Left renal pelvis (tissue), 4 donors: ENCODE results near the gene HRC. TPM values are rescaled to one million over a fixed set of nuclear protein-coding genes. Genes with fewer than 3 reads are reported as not detected.
"Not testable (repeated sequence)": the region's sequence is repeated elsewhere in the genome, so short reads cannot be mapped to it uniquely, and the experiment has no call there.

Experiments used
- DNase-seq, 4 donors: peaks; one replicate each; pipeline ENCODE4 v3.0.0-alpha.2; 2013; ENCODE audit warnings: low read depth in 4 of 4, low spot score in 3 of 4
- polyA plus RNA-seq, 4 donors: library from polyadenylated mRNA; unstranded; fragments of 120-200 nt; gene quantifications; one replicate each; pipeline ENCODE4 v1.2.1, GENCODE V29; 2013; ENCODE audit not compliant: insufficient read length in 4 of 4

HRC gene
- polyA plus RNA-seq, 4 donors, result 26.7 to 41.9 (median 30.3) TPM

DNA sequence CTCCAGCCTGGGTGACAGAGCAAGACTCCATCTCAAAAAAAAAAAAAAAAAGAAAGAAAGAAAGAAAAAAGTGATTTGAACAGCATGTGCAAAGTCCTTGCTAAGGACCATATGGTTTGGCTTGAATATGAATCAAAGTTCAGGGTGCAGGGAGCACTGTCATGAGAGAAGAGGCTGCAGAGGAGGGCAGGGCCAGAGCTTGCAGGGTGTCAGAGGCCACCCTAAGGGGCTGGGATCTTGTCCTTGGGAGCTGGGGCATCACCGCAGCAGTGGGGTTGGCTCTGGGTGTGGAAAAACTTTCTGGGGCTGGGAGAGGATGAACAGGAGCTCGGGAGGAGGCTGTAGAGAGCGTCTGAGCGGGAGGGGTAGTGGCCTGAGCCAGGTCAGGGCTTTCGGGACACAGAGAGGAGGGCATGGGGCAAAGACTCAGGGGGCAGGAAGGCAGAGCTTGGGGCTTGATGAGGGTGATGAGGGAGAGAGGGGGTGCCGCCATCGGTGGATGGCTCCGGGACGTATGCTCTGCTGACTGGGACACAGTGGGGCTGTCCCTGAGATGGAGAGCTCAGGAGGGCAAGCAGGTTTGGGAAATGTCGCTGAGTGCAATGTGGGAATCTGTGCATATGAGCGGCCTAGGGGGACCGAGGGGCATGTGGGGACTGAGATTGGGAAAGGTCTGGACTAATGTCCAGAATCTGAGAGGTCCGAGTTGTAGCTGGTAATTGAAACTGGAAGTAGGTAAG is 5.4 kb upstream of the HRC start:
- no peak for DNase-seq

DNA sequence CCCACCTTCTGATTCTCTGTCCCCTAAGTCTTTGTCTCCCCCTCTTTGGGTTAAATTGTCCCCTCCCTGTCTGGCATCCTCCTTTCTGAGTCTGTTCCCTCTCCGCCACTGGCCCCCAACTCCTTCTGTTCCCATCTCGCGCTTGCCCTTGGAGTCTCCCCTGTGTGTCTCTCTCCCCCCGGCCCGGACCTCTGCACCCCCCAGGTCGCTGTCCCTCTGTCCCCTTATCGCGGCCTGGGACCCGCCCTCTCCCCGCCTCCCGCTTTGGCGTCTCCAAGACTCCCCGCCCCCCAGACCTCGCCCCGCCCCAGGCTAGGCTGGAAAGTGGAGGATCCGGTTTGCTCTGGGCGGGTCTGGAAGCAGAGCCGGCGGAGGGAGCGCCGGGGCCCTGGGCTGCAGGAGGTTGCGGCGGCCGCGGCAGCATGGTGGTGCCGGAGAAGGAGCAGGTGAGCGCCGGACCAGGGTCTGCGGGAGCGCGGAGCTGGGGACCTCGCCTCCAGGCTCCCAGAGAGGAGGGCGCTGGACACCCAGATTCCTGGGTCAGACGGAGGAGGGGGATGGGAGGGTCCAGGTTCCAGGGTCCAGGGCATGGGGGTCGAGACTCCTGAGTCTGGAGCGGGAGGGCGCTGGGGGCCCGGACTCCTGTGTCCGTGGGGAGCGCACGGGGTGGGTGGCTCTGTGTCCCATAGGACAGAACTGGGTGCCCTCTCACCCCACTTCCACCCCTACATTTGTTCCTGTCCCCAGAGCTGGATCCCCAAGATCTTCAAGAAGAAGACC is 2.4 kb upstream of the HRC start, which contains the start of gene TRPM4:
Gene TRPM4 (plus strand): TSS at position 348 of the 780 bp plus-strand sequence. CDS start 75 bp downstream, at position 423.
- peak in 2 of 4 donors; percentile 72 to 76 for DNase-seq

DNA sequence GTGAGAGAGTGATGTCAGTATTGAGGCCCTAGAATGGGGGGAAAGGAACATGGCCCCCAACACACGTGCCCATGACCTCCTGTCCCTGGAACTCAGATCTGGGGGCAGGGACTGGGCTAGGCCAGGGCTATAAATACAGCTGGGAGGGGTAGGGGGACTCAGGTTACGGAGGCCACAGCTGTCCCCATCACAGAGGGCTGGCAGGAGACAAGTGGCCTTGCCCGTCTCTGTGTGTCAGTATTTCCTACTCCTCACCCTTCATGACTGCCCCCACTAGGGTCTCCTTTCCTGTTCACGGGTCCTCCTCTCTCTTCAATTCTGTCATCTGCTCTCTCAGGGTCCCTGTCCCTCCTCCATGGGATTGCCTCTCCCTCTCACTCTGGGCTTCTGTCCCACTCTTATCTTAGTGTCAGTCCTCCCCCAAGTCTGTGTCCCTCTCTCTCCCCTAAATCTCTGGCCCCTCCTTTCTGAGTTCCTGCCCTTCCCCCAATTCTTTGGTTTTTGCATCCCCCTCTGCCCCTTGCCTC is 687 bp upstream of the HRC start:
- no peak for DNase-seq

DNA sequence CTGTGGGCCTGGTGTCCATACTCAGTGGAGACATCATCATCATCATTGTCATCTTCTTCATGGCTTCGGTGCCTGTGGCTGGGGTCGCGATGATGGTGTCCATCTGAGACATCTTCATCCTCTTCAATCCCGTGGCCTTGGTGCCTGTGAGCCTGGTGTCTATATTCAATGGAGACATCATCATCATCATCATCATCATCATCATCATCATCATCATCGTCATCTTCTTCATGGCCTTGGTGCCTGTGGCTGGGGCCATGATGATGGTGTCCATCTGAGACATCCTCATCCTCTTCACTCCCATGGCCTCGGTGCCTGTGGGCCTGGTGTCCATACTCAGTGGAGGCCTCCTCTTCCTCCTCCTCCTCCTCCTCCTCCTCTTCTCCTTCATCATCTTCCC is 917 bp downstream of the HRC start:
- no peak for DNase-seq

DNA sequence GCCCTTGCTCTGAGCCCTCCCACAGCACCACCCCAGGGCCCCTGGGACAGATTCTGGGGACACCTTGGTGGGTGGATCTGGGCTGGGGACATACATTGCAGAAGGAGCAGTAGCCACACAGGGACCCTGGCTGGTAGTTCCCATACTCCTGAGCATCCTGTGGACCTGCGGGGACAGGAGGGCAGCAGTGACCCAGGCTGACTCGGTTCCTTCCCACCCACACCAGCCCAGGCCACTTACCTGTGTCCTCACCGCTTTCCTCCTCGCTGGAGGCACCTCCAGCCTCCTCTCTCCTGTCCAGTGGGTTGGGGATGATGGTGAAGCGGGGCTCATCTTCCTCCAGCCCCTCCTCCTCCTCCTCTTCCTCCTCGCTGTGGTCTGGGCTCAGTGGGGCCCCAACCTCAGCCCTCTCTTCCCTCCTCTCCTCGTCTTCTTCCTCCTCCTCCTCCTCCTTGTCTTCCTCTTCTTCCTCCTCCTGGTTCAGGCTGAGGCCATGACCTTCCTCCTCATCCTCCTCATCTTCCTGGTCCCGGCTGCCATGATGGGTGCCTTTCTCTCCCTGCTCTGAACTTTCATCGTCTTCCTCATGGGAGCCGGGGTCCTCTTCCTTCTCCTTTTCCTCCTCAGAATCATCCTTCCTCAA is 1.9 kb downstream of the HRC start:
- DNase-seq, result no peak

DNA sequence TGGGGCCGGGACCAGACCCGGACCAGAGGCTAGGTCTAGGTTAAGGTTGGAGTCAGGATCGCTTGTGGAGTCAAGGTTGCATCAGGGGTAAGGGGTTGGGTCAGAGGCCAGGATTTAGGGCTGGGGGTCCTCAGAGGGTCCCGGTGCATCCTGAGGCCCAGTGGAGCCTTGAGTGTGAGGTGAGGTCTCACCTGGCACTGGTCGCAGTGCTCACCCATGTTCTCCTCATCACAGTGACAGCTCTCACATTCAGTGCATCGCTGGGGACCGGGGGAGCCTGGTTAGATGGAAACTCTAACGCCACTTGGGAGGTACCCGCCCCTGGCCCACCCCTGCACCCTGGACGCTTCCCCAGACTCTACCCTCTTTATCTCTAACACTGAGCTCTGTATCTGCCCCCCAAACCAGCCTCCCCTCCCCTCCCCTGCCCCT is 3.1 kb downstream of the HRC start:
- no peak for DNase-seq

DNA sequence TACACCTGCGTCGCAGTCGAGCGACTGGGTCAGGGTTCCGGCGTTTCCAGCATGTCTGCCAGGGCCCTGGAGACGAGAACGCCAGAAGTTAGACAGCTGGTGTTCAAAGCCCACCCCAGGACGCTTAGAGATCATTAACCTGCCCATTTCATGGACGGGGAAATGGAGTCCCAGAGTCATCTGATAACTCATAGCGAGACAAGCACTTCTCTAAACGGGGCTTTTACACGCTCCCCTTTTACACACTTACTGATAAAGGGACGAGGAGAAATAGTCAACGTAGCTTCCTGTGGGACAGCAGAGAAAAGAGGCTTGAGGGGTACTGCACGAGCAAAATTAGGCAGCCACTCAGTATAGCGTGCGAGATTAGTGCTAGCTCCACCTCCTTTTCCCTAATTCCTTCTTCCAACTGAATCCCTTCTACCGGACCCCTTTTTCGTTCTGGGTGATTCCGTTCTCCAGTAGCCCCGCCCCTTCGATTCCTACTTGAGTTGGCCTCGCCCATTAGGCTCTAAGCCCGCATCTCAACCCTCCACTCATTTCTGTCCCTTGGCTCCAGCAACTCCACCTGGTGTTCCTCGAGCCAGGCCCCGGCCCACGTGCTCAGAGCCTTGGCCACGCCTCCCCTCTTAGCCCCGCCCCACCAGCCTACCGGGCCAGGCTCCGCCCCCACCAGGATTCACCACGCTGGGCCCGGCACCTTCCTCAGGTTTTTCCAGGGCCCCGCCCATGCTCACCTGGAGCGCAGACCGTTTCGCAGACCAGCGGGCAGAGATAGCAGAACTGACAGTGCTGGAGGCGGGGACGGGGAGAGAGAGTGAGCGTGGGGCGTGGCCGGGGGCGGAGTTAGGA is 3.7 kb downstream of the HRC start:
- DNase-seq, result no peak

DNA sequence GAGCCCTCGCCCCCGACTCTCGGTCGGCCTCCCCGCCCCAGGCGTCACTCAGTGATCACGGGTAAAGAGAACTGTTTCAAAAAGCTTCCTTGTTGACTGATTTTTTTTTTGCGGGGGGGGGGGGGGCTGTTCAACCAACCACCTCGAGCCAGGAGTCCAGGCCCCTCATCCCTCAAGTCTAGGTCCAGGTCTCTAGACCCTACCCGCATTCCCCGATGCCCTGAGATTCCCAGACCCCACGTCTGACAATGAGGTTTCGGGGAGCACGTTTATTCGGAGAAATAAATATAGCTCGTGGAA is 4.3 kb downstream of the HRC start:
- DNase-seq, result no peak

DNA sequence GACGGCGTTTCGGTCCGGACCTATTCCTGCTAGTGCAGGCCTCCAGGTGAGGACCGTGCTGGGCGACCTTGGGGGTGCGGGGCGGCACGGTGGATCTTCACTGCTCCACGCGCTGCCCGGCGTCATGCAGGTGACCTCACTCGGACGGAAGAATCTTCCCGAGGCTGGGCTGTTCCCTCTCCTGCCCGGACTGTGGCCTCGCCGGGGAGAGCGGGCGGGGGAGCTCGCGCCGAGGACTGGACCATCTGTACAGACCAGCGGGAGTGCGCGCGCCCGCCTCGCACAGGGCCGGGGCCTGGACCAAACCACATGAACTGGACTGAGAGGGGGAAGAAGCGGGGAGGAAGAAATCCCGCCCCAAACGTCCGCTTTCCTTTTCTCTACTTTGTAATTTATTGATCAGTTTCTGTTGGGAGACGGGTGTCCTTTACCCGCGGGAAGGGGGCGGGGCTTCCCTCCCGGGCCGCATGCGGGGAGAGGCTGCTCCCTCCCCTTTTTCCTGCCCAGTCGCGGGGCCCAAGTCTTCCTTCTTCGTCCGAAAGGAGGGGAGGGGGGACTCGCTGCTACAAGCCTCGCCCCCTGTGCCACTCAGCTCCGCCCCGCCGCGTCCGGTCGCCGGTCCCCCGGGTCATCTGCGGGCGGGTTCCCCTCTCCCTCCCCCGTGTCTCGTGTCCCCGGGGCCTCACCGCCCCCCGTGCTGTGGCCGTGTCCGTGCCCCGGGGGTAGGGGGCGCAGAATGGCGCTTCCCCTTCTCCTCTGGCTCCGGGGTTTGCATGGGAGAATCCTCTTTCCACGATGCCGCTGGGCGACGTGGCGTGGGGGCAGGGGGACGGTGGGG is 4.9 kb downstream of the HRC start:
- DNase-seq, result peak in 2 of 4 donors; percentile 81 to 82

DNA sequence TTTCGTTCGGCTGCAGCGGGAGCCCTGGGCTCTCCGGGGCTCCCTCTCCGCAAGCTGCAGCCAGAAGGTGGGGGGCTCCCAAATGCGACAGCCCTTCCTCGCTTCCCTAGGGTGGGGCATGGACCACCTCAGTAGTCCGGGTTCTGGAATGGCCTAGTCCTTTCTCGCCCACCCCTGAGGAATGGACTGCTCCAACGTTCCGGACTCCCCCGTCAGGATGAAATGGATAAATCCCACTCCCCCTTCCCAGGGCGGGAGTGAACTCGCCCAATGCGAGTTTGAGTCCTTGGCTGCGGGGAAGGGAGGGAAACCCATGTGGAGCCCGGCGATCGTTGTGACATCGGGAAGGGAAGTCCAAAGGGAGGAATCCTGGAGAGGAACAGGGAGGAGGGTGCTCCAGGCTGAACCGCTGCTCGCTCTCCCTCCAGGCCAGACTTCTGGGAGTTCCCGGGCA is 5.5 kb downstream of the HRC start:
- peak in 2 of 4 donors; percentile 74 to 78 for DNase-seq

DNA sequence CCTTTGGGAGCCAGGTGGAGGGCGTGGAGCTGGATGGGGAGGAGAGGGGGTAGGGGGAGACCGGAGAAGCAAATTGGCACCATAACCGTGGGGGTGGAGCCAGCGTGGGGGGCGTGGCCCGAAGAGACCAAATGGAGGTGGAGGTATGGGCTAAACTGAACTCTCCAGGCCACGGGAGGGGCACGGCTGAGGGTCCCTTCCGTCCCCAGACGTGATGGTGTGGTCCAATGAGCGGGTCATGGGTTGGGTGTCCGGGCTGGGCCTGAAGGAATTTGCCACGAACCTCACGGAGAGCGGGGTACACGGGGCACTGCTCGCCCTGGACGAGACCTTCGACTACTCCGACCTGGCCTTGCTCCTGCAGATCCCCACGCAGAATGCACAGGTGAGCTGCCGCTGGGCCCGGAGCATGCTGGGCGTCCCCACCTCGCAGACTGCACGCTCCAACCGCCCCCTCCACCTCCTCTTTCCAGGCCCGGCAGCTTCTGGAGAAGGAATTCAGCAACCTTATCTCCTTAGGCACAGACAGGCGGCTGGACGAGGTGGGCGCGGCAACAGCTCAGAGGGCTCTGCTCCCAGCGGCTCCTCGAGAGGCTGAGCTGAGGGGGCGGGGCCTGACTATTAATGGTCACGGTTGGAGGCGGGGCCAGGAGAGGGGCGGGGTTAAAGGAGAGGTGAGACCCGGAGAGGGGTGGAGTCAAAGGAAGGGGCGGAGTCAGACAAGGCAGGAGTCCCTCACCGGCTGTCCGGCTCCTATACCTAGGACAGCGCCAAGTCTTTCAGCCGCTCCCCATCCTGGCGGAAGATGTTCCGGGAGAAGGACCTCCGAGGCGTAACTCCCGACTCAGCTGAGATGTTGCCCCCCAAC is 6.2 kb downstream of the HRC start:
- DNase-seq, result peak; percentile 90 to 97 (median 94)

DNA sequence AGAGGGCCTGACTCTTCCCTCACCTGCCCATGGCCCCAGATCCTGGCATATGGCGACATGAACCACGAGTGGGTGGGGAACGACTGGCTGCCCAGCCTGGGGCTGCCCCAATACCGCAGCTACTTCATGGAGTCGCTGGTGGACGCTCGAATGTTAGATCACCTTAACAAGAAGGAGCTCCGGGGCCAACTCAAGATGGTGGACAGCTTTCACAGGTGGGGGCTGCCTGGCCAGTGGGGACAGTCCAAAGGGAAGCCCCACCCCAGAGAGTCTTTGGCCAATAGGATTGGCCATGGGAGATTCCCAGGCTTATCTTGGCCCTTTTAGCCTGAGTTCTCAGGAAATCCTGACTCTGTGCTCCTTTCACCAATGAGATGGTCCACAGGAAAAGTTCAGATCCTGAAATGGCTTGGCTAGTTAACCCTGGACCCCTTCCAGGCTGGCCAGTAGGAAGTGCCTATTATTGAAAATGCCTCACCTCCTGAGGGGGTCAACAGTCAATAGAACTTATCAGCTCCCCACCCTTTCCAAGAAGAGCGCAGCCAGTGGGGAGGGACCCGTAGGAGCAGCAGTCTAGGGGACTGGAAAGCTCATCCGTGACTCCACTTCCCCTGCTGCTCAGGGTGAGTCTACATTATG is 7.0 kb downstream of the HRC start:
- no peak for DNase-seq

DNA sequence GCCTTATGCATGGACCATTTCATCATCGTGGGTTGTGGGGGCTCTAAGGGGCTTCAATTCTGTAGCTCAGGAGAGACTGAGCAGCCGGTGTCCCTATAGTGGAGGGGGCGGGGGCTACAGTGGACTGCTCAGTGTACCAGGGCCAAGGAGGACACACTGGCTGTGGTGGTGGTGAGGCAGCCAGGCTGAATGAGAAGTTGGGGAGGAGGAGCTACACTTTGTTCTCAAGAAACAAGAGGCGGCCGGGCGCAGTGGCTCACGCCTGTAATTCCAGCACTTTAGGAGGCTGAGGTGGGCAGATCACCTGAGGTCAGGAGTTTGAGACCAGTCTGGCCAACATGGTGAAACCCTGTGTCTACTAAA is 8.8 kb downstream of the HRC start:
- DNase-seq, result not testable (repeated sequence)

DNA sequence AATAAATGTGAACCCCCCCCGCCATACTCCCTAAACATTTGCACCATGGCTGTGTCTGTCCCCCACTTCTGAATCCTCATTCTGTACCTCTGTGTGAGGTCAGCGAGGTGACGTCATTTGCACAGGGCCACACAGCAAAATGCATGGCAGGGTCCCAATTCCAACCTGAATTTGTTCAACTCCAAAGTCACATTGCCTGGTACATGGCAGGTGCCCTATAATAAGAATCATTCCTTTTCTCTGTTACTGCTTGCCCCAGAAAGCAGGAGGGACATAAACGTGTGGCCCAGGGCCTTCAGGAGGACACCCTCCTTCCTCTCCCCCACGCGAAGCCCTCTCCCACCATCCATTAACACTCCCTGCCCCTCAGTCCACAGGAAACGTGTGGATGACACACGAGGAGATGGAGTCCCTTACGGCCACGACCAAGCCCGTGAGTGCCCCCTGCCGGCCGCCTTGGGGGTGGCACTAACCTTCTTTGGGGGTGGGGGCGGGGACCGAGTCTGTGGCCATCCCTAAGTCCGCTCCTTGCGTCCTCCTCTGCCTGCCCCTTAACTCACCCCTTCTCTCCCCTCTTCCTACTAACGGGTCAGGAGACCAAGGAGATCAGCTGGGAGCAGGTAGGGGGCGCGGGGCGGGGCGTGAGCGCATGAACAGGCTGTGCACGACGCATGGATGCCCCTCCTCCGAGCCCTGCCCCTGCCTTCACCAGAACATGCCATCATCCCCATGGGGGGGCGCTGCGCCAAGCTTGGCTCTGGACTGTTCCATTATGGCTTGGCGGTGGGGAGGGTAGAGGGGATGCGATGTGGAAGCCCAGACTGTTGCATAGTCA is 9.4 kb downstream of the HRC start:
- no peak for DNase-seq

DNA sequence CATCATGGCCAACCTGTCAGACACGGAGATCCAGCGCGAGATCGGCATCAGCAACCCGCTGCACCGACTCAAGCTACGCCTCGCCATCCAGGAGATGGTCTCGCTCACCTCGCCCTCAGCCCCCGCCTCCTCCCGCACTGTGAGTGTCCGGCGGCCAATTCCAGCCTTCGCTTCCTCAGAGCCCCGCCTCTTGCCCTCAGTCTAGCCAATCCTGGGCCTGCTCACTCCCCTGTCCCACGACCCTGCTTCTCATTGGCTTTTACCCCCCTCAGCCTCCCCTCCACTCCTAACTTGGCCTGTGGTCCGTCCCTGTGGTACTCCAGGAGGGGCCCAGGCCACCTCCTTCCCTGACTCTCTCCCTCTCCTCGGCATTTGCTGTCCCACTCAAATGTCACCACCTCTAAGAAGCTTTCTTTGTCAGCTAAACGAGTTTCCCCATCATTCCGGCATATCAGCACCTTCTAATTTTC is 12.3 kb downstream of the HRC start:
- DNase-seq, result peak in 2 of 4 donors; percentile 77 to 80

DNA sequence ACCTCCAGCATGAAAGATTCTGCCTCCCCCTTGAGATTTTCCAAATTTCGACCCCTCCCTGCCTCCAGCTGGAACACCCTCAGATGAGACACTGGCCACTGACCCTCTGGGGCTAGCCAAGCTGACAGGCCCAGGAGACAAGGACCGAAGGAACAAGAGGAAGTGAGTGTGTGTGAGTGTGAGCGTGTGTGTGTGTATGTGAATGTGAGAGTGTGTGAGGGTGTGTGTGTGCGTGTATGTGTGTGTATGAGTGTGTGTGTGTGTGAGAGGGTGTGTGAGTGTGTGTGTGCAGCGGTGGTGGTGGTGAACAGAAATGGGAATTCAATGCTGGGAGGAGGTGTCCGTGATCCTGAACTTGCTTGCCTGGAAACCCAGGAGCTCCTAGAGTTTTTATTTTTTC is 13.8 kb downstream of the HRC start:
- no peak for DNase-seq

DNA sequence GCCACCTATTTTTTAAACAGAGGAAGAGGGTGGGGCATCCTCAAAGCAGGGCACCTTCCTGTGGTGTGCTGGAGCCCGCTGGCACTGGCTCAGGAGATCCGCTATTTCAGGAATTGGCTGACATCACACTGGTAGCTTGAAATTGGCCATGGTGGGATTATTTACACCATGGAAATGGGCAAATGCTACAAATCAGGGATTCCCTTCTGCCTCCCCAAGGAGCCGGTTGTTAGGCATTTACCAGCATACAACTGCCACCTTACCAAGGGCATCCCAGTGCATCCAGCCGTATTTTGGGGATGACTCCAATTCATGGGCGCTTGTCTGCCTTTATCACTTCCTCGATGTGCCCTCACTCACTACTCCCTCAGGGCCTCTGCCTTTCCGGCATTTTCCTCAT is 14.2 kb downstream of the HRC start:
- DNase-seq, result no peak
